K562 (cell line): Measurements from ENCODE around the gene DNASE2. TPM values are rescaled to one million over a fixed set of nuclear protein-coding genes. Genes with fewer than 3 reads are reported as not detected.

ENCODE experiments used
- BRD9 ChIP-seq: fragments of 450-650 bp; IDR thresholded peaks from 2 replicates; pipeline ENCODE4 v1.6.1; 2018; ENCODE audit warnings: low read depth; ENCODE audit not compliant: partially characterized antibody
- ETS1 ChIP-seq: conservative IDR thresholded peaks from 2 replicates; pipeline ENCODE4 v1.6.1; 2011; ENCODE audit warnings: low read depth, mild to moderate bottlenecking, low read length; ENCODE audit not compliant: control insufficient read depth
- GABPB2 ChIP-seq: fragments of 250-450 bp; sonication (Bioruptor Pico); conservative IDR thresholded peaks from 2 replicates; pipeline ENCODE4 v1.5.1; 2021; ENCODE audit warnings: mild to moderate bottlenecking
- HES1 ChIP-seq: fragments of 450-650 bp; IDR thresholded peaks from 2 replicates; pipeline ENCODE4 v1.6.1; 2016; ENCODE audit warnings: low read depth, mild to moderate bottlenecking, moderate library complexity
- KLF1 ChIP-seq: fragments of 450-650 bp; IDR thresholded peaks from 2 replicates; pipeline ENCODE4 v1.6.1; 2016; ENCODE audit warnings: missing genetic modification characterization, missing compliant biosample characterization
- PPARD ChIP-seq: fragments of 250-450 bp; sonication (Bioruptor Pico); IDR thresholded peaks from 2 replicates; pipeline ENCODE4 v1.8.0; 2022; ENCODE audit warnings: inconsistent platforms, mild to moderate bottlenecking, moderate library complexity
- RFX1 ChIP-seq: fragments of 450-650 bp; IDR thresholded peaks from 2 replicates; pipeline ENCODE4 v1.6.1; 2016; ENCODE audit warnings: mild to moderate bottlenecking, moderate library complexity
- SAFB ChIP-seq: fragments of 200-400 bp; formaldehyde crosslinking; IDR thresholded peaks from 2 replicates; pipeline ENCODE4 v1.6.1; 2017; ENCODE audit warnings: low read depth, low read length, borderline replicate concordance
- SRSF7 ChIP-seq: fragments of 200-400 bp; formaldehyde crosslinking; optimal IDR thresholded peaks from 2 replicates; pipeline ENCODE3; 2017; ENCODE audit warnings: mild to moderate bottlenecking, low read depth, low read length
- STAT5B ChIP-seq: fragments of 250-450 bp; sonication (Bioruptor Pico); IDR thresholded peaks from 2 replicates; pipeline ENCODE4 v1.8.0; 2021; ENCODE audit warnings: mild to moderate bottlenecking, inconsistent platforms
- TCF7 ChIP-seq: sonication (generic); IDR thresholded peaks from 2 replicates; pipeline ENCODE4 v1.6.1; 2016; ENCODE audit warnings: antibody characterized with exemption, borderline replicate concordance
- ZFPM2 ChIP-seq: fragments of 250-450 bp; sonication (Bioruptor Pico); IDR thresholded peaks from 2 replicates; pipeline ENCODE4 v1.5.1; 2022; ENCODE audit warnings: mild to moderate bottlenecking
- ZNF408 ChIP-seq: fragments of 250-450 bp; sonication (Bioruptor Pico); IDR thresholded peaks from 2 replicates; pipeline ENCODE4 v1.4.0; 2020; ENCODE audit warnings: low read depth, mild to moderate bottlenecking, moderate library complexity
- polyA plus RNA-seq, 8 experiments: library from polyadenylated mRNA; depleted of rRNA in 4 of 8; stranded (reverse) in 5 of 8; unstranded in 3 of 8; fragments of >200 nt; fragmentation: Nextera tagmentation in 2 of 8; fragmentation: Illumina TruSeq in 1 of 8; extraction: Ambion mirVana in 2 of 8; extraction: Trizol in 1 of 8; gene quantifications; 2 replicates each; pipeline versions ENCODE4 v1.2.1 to v1.2.3, GENCODE V29; 2011 to 2014; ENCODE audit warnings: inconsistent platforms in 1 of 8, missing spikeins in 1 of 8
- total RNA-seq, 7 experiments: library from RNA; depleted of rRNA in 6 of 7; stranded (reverse); fragments of >200 nt in 6 of 7; fragmentation: Illumina TruSeq in 2 of 7; extraction: Trizol in 2 of 7; gene quantifications; 2 replicates each; pipeline versions ENCODE4 v1.2.1 to v1.2.3, GENCODE V29; 2011 to 2021; ENCODE audit warnings: low replicate concordance in 1 of 7
- TF ChIP-seq, protein P1 (sequence below): sonication (generic); formaldehyde crosslinking; IDR thresholded peaks from 2 replicates; pipeline ENCODE4 v1.8.1; 2023; ENCODE audit warnings: mild to moderate bottlenecking, missing genetic modification reagents
- TF ChIP-seq, protein P2 (sequence below): fragments of 250-450 bp; sonication (Bioruptor Pico); IDR thresholded peaks from 2 replicates; pipeline ENCODE4 v1.5.0; 2020; ENCODE audit warnings: mild to moderate bottlenecking
- TF ChIP-seq, protein P3 (sequence below): fragments of 450-650 bp; formaldehyde crosslinking; IDR thresholded peaks from 2 replicates; pipeline ENCODE4 v1.4.0; 2022; ENCODE audit warnings: missing genetic modification characterization
- TF ChIP-seq, protein P4 (sequence below): fragments of 250-450 bp; sonication (Bioruptor Pico); IDR thresholded peaks from 2 replicates; pipeline ENCODE4 v1.4.0; 2020; ENCODE audit warnings: mild to moderate bottlenecking
- TF ChIP-seq, protein P5 (sequence below): sonication (generic); formaldehyde crosslinking; IDR thresholded peaks from 2 replicates; pipeline ENCODE4 v1.8.0; 2022; ENCODE audit warnings: mild to moderate bottlenecking, low read depth, missing genetic modification reagents

DNASE2 gene
- total and polyA plus RNA-seq, 9 of the 15 experiments (the other 6 are each of a cell fraction or from before 2014, with no cell fraction given), result 4.4 to 27.0 (median 20.2) TPM

- TF ChIP-seq, protein P1, sequence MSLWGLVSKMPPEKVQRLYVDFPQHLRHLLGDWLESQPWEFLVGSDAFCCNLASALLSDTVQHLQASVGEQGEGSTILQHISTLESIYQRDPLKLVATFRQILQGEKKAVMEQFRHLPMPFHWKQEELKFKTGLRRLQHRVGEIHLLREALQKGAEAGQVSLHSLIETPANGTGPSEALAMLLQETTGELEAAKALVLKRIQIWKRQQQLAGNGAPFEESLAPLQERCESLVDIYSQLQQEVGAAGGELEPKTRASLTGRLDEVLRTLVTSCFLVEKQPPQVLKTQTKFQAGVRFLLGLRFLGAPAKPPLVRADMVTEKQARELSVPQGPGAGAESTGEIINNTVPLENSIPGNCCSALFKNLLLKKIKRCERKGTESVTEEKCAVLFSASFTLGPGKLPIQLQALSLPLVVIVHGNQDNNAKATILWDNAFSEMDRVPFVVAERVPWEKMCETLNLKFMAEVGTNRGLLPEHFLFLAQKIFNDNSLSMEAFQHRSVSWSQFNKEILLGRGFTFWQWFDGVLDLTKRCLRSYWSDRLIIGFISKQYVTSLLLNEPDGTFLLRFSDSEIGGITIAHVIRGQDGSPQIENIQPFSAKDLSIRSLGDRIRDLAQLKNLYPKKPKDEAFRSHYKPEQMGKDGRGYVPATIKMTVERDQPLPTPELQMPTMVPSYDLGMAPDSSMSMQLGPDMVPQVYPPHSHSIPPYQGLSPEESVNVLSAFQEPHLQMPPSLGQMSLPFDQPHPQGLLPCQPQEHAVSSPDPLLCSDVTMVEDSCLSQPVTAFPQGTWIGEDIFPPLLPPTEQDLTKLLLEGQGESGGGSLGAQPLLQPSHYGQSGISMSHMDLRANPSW (CRISPR knock-in tag), result 0 out of 2 replicates have a peak, but pooled peaks have one; percentile 67
- TF ChIP-seq, protein P2, sequence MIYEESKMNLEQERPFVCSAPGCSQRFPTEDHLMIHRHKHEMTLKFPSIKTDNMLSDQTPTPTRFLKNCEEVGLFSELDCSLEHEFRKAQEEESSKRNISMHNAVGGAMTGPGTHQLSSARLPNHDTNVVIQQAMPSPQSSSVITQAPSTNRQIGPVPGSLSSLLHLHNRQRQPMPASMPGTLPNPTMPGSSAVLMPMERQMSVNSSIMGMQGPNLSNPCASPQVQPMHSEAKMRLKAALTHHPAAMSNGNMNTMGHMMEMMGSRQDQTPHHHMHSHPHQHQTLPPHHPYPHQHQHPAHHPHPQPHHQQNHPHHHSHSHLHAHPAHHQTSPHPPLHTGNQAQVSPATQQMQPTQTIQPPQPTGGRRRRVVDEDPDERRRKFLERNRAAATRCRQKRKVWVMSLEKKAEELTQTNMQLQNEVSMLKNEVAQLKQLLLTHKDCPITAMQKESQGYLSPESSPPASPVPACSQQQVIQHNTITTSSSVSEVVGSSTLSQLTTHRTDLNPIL (CRISPR knock-in tag), result no peak
- TF ChIP-seq SRSF7 (no peak), SAFB (no peak), TCF7 (0 out of 2 replicates have a peak, but pooled peaks have one; percentile 40), ZFPM2 (no peak), STAT5B (CRISPR knock-in tag) (no peak), ZNF408 (CRISPR knock-in tag) (no peak), BRD9 (no peak), KLF1 (no peak), PPARD (CRISPR knock-in tag) (no peak), RFX1 (no peak), HES1 (no peak), ETS1 (no peak), GABPB2 (CRISPR knock-in tag) (no peak)
- TF ChIP-seq, protein P3, sequence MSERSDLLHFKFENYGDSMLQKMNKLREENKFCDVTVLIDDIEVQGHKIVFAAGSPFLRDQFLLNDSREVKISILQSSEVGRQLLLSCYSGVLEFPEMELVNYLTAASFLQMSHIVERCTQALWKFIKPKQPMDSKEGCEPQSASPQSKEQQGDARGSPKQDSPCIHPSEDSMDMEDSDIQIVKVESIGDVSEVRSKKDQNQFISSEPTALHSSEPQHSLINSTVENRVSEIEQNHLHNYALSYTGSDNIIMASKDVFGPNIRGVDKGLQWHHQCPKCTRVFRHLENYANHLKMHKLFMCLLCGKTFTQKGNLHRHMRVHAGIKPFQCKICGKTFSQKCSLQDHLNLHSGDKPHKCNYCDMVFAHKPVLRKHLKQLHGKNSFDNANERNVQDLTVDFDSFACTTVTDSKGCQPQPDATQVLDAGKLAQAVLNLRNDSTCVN (CRISPR knock-in tag), result no peak
- TF ChIP-seq, protein P4, sequence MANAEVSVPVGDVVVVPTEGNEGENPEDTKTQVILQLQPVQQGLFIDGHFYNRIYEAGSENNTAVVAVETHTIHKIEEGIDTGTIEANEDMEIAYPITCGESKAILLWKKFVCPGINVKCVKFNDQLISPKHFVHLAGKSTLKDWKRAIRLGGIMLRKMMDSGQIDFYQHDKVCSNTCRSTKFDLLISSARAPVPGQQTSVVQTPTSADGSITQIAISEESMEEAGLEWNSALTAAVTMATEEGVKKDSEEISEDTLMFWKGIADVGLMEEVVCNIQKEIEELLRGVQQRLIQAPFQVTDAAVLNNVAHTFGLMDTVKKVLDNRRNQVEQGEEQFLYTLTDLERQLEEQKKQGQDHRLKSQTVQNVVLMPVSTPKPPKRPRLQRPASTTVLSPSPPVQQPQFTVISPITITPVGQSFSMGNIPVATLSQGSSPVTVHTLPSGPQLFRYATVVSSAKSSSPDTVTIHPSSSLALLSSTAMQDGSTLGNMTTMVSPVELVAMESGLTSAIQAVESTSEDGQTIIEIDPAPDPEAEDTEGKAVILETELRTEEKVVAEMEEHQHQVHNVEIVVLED (CRISPR knock-in tag), result no peak
- TF ChIP-seq, protein P5, sequence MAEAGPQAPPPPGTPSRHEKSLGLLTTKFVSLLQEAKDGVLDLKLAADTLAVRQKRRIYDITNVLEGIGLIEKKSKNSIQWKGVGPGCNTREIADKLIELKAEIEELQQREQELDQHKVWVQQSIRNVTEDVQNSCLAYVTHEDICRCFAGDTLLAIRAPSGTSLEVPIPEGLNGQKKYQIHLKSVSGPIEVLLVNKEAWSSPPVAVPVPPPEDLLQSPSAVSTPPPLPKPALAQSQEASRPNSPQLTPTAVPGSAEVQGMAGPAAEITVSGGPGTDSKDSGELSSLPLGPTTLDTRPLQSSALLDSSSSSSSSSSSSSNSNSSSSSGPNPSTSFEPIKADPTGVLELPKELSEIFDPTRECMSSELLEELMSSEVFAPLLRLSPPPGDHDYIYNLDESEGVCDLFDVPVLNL (CRISPR knock-in tag), result no peak
Observed at GRCh38 chr19:12881172-12881808, at the start of gene DNASE2 (continued).
